A673 (cell line): Measurements from ENCODE around the gene SLX4. TPM values are rescaled to one million over a fixed set of nuclear protein-coding genes. Genes with fewer than 3 reads are reported as not detected.

Source experiments
- BruUV-seq: library from RNA; stranded (reverse); fragments of 400-500 nt; replicated peaks from 2 replicates; lab custom pipeline; 2021; lab: Mats Ljungman, UMichigan
- CTCF ChIA-PET: fragments of 300-600 bp; sonication (Branson Sonifier 250); formaldehyde crosslinking; loops from one replicate; lab custom pipeline; 2022; ENCODE audit warnings: antibody characterized with exemption; lab: Charles Lee
- POLR2A ChIA-PET: fragments of 300-600 bp; sonication (Branson Sonifier 250); formaldehyde crosslinking; loops from one replicate; lab custom pipeline; 2022; ENCODE audit warnings: antibody characterized with exemption; ENCODE audit not compliant: low non-redundant PET; lab: Charles Lee
- DNase-seq: peaks from one replicate; pipeline ENCODE4 v3.0.0-alpha.2; 2015; ENCODE audit warnings: low spot score
- H3K27ac ChIP-seq: fragments of 200-600 bp; sonication (generic); 2 replicates; pipeline ENCODE4 v1.5.1; 2016; ENCODE audit warnings: mixed run types, low read depth, mild to moderate bottlenecking, mixed read lengths, antibody characterized with exemption, low read length; ENCODE audit not compliant: poor library complexity, severe bottlenecking
- H3K27me3 ChIP-seq: fragments of 200-600 bp; sonication (generic); replicated peaks from 2 replicates; pipeline ENCODE4 v1.6.1; 2017; ENCODE audit warnings: mixed run types, low read depth, mild to moderate bottlenecking, mixed read lengths, antibody characterized with exemption, low read length; ENCODE audit not compliant: insufficient read depth, poor library complexity
- H3K36me3 ChIP-seq: fragments of 200-600 bp; sonication (generic); 2 replicates; pipeline ENCODE4 v1.6.1; 2016; ENCODE audit warnings: mixed run types, mild to moderate bottlenecking, mixed read lengths, antibody characterized with exemption, low read length; ENCODE audit not compliant: insufficient read depth, poor library complexity, severe bottlenecking
- H3K4me1 ChIP-seq: fragments of 200-600 bp; sonication (generic); 2 replicates; pipeline ENCODE4 v1.6.1; 2017; ENCODE audit warnings: mixed run types, mild to moderate bottlenecking, mixed read lengths, antibody characterized with exemption, low read length; ENCODE audit not compliant: insufficient read depth, poor library complexity, severe bottlenecking
- H3K4me3 ChIP-seq: fragments of 200-600 bp; sonication (generic); 2 replicates; pipeline ENCODE4 v1.5.1; 2016; ENCODE audit warnings: low read depth, mixed run types, mild to moderate bottlenecking, mixed read lengths, low read length; ENCODE audit not compliant: poor library complexity, severe bottlenecking
- H3K9me3 ChIP-seq: fragments of 200-600 bp; sonication (generic); 2 replicates; pipeline ENCODE4 v1.6.1; 2016; ENCODE audit warnings: mixed run types, low read depth, mild to moderate bottlenecking, mixed read lengths, antibody characterized with exemption, low read length; ENCODE audit not compliant: poor library complexity, severe bottlenecking
- EZH2 ChIP-seq: fragments of 200-600 bp; sonication (generic); IDR thresholded peaks from 2 replicates; pipeline ENCODE4 v1.6.1; 2017; ENCODE audit warnings: borderline replicate concordance, low read depth, mild to moderate bottlenecking, mixed read lengths, antibody characterized with exemption, low read length; ENCODE audit not compliant: poor library complexity, severe bottlenecking
- intact Hi-C: fragments of 100-400 bp; cut with micrococcal nuclease; formaldehyde crosslinking; loops from one replicate; pipeline ENCODE4 v1.10.0; 2022; ENCODE audit not compliant: unreplicated experiment
- total RNA-seq: library from RNA; stranded (reverse); gene quantifications from 2 replicates; pipeline ENCODE4 v1.2.3, GENCODE V29; 2021
- TF ChIP-seq, protein P1 (sequence below): fragments of 300-800, 200-600 bp; sonication (generic); conservative IDR thresholded peaks from 2 replicates; pipeline ENCODE4 v1.5.1; 2017; ENCODE audit warnings: low read depth, mild to moderate bottlenecking, antibody characterized with exemption, low read length, moderate library complexity, mixed read lengths

The SLX4 gene
- total RNA-seq, 1 experiment from 2014 or later, result 15.1 TPM

- no TSS peak for BruUV-seq
- POLR2A ChIA-PET, result no interaction called here
- CTCF ChIA-PET, result interaction anchor here (0.6 kb wide), 1 partner anchor 306 kb away, joined by 4 read pairs; no protein-coding TSS in a partner anchor
Measured at GRCh38 chr16:3570420-3571062, 40.9 kb downstream of the SLX4 start.

DNA sequence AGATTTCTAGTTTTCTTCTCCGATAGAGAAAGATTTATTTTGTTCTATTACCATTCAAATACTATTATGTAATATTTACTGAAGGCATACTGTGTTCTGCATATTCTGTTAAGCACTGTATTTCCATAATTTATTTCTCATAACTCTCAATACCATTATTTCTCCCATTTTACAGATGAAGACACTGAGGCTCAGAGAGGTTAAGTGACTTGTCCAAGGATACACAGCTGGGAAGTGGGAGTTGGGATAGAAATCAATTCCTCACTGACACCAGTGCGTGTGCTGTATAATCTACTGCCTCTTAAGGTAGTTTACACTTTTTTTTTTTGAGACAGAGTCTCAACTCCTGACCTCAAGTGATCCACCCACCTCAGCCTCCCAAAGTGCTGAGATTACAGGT lies 41.6 kb downstream of the SLX4 start:
- Histone ChIP-seq H3K9me3 (no peaks in the 10 kb centered on the region), H3K36me3 (no peaks in the 10 kb centered on the region), H3K27ac (no peak overlapping the region), H3K27me3 (no peaks in the 10 kb centered on the region), H3K4me1 (no peaks in the 10 kb centered on the region), H3K4me3 (no peak overlapping the region)
- no peak for DNase-seq
- ChIA-PET CTCF (no interaction called here), POLR2A (no interaction called here)
- intact Hi-C loops, result no loop called here
- TF ChIP-seq, protein P1, sequence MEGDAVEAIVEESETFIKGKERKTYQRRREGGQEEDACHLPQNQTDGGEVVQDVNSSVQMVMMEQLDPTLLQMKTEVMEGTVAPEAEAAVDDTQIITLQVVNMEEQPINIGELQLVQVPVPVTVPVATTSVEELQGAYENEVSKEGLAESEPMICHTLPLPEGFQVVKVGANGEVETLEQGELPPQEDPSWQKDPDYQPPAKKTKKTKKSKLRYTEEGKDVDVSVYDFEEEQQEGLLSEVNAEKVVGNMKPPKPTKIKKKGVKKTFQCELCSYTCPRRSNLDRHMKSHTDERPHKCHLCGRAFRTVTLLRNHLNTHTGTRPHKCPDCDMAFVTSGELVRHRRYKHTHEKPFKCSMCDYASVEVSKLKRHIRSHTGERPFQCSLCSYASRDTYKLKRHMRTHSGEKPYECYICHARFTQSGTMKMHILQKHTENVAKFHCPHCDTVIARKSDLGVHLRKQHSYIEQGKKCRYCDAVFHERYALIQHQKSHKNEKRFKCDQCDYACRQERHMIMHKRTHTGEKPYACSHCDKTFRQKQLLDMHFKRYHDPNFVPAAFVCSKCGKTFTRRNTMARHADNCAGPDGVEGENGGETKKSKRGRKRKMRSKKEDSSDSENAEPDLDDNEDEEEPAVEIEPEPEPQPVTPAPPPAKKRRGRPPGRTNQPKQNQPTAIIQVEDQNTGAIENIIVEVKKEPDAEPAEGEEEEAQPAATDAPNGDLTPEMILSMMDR, result no peak
- no peak for TF ChIP-seq EZH2
- no TSS peak for BruUV-seq

More at GRCh38 chr16:3570420-3571062, 40.9 kb downstream of the SLX4 start:
- no peak for DNase-seq
- Histone ChIP-seq H3K4me1 (no peaks in the 10 kb centered on the region), H3K27ac (no peak overlapping the region), H3K27me3 (no peaks in the 10 kb centered on the region), H3K4me3 (no peak overlapping the region), H3K36me3 (no peaks in the 10 kb centered on the region), H3K9me3 (no peaks in the 10 kb centered on the region)
- TF ChIP-seq, protein P1, result no peak
- TF ChIP-seq EZH2, result no peak
- intact Hi-C loops, result no loop called here

DNA sequence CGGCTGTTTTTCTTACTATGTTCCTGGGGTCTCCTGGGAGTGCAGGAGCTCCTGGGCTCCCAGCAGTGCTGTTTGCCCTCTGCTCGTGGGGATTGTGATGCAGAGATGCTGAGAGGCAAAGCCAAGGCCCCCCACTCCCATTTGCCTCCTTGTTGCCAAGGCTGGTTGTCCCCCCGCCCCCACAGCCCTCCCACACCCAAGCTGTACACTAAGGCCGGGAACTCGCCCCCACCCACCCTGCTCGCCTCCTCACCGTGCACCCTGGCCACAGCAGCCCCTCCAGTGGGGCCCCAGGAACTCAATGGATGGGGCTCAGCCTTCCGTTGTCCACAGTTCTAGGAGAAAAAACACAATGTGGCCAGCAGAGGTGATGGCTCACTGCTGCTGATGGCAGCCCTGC lies 44.4 kb downstream of the SLX4 start:
- Histone ChIP-seq H3K27ac (no peak overlapping the region), H3K4me3 (no peak overlapping the region), H3K36me3 (no peaks in the 10 kb centered on the region), H3K27me3 (no peaks in the 10 kb centered on the region), H3K9me3 (no peaks in the 10 kb centered on the region), H3K4me1 (no peaks in the 10 kb centered on the region)
- BruUV-seq, result no TSS peak
- DNase-seq, result no peak
- no peak for TF ChIP-seq EZH2
- TF ChIP-seq, protein P1, result no peak
- POLR2A ChIA-PET, result no interaction called here
- CTCF ChIA-PET, result no interaction called here
- intact Hi-C loops, result no loop called here
